GM21360 (cell line): Measurements from ENCODE around the gene PMF1.

ENCODE experiments used
- ATAC-seq: cut with Tn5 transposase; IDR thresholded peaks from one replicate; pipeline ENCODE4 v1.9.1; 2021; ENCODE audit warnings: mild to moderate bottlenecking, moderate library complexity; ENCODE audit not compliant: unreplicated experiment

Gene PMF1

DNA sequence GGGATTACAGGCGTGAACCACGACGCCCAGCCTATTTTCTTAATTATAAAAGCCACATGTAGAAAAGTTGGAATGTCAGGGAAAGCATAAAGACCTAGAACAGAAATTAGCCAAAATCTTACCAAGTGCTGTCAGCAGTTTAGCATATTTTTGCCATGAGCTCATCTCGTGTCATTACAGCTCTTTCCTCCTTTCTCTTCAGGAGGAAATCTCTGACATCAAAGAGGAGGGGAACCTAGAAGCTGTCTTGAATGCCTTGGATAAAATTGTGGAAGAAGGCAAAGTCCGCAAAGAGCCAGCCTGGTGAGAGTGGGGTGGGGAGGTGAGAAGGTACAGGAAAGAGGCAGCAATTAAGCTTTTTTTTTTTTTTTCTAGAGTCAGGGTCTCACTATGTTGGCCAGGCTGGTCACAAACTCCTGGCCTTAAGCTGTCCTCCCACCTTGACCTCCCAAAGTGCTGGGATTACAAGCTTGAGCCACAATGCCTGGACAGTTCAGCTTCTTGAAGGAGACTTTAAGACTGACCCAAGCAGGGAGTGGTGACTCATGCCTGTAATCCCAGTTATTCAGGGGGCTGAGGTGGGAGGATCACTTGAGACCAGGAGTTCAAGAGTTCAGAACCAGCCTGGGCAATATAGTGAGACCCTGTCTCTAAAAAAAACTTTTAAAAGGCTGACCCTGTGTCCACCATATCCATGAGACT lies 20.8 kb downstream of the PMF1 start:
- ATAC-seq: no peak

GRCh38 chr1:156236164-156236563 lies 23.4 kb downstream of the PMF1 start:
- no peak for ATAC-seq

DNA sequence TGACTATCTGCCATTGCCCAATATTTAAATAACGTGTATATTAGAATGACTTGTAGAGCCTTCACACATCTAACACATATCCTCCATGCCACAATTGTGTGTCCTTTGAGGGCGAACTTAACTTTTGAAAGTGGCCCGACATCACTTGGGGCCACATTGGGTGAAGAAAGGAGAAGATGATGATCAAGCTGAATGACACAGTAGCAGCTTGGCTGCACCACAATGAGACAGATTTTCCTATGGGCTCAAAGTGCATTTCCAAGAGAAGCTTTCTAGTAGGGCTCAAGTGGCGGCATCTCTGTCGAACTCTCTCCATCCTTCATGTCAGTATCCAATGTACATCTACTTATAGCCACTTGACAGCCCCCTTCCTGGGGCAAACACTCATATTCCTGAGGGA lies 25.4 kb downstream of the PMF1 start:
- ATAC-seq: no peak

GRCh38 chr1:156241311-156241811 lies 28.6 kb downstream of the PMF1 start:
- ATAC-seq: no peak

GRCh38 chr1:156241926-156242325 lies 29.1 kb downstream of the PMF1 start, which contains the start of gene BGLAP:
Gene BGLAP (plus strand): TSS chr1:156242184. CDS start chr1:156242232, 48 bp downstream.
- no peak for ATAC-seq

DNA sequence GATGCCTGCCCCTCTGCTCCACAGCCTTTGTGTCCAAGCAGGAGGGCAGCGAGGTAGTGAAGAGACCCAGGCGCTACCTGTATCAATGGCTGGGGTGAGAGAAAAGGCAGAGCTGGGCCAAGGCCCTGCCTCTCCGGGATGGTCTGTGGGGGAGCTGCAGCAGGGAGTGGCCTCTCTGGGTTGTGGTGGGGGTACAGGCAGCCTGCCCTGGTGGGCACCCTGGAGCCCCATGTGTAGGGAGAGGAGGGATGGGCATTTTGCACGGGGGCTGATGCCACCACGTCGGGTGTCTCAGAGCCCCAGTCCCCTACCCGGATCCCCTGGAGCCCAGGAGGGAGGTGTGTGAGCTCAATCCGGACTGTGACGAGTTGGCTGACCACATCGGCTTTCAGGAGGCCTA lies 29.9 kb downstream of the PMF1 start:
- ATAC-seq: no peak

GRCh38 chr1:156244126-156244525 lies 31.3 kb downstream of the PMF1 start:
- ATAC-seq: no peak

- no peak for ATAC-seq
Measured at GRCh38 chr1:156244712-156245111, 31.9 kb downstream of the PMF1 start.

- ATAC-seq: no peak
Measured at GRCh38 chr1:156245451-156246232, 32.8 kb downstream of the PMF1 start.

DNA sequence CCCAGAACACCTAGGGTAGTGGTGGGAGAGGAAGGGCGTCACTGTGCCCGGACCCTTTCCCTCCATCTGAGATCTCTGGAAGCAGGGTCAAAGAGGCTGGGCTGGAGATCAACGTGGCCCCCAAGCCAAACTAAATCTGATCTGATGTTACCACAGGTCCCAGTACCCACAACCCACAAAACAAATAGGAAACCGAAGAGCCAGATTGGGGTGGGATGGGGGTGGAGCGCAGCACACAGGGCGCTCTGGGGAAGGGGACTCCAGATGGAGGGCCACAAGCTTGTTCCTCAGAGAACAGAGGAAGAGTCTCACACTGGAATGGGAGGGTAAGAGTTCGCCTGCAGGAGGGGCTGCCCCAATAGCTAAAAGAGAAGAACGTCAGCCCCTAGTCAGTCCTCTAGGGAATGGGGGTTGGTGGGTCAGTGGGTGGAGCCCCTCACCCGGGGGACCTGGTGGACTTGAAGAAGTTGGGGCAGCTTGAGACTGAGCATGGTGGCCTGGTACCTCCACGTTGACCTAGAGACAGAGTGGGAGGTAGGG lies 33.5 kb downstream of the PMF1 start:
- no peak for ATAC-seq

DNA sequence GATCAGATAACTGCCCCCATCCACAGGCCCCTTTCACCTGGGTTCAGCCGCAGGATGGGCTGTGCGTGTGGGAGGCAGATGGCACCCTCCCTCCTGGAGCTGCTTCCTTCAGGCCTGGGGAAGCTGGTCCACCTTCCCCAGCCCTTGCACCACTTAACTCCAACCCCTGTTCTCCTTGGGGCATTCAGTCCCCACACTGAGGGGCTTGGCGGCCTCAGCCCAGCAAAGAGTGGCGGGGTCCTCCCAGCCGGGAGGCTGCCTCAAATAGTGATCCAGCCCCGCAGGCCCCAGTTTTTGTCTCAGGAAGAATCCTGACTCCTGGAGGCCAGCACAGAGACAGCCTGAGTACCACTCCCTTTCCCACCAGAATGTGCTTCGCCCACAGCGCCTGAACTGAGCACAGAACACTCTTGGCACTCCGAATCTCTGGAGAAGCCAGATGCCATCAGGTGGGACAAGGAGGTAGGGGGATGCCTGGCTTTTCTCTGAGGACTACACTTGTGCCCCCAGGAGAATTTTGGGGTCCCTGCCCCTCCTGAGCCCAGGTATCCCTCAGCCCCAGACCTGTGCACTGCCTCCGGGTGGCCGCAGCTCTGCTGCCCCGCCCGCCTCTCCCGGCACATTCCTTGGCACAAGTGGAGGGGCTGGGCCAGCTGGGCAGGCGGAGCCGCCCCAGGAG lies 34.1 kb downstream of the PMF1 start:
- no peak for ATAC-seq

- no peak for ATAC-seq
Measured at GRCh38 chr1:156247460-156248322, 34.9 kb downstream of the PMF1 start, which contains the start of gene PAQR6. Gene PAQR6 (minus strand): TSS chr1:156248056. CDS start chr1:156246731, 1,325 bp downstream.

- no peak for ATAC-seq
Measured at GRCh38 chr1:156248323-156248683, 35.5 kb downstream of the PMF1 start.

GRCh38 chr1:156249593-156249992 lies 36.8 kb downstream of the PMF1 start:
- ATAC-seq: no peak

GRCh38 chr1:156251527-156251926 lies 38.7 kb downstream of the PMF1 start:
- no peak for ATAC-seq

DNA sequence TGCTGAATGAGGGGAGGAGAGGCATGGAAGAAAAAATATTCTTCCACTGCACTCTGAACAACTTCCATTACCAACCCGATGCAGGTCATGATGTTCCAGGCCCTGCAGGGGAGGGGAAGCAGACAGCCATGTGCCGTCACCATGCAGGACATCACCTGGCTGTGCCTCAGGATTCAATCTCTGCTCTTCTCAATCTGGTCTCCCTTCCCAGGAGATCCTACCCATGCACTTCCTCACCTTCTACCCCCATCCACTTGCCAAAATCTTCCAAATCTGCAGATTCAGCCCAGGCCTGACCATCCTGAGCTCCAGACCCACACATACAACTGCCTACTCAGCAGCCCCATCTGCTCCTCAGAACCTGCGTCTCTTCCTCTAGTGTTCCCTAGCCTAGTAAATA lies 40.8 kb downstream of the PMF1 start:
- no peak for ATAC-seq

DNA sequence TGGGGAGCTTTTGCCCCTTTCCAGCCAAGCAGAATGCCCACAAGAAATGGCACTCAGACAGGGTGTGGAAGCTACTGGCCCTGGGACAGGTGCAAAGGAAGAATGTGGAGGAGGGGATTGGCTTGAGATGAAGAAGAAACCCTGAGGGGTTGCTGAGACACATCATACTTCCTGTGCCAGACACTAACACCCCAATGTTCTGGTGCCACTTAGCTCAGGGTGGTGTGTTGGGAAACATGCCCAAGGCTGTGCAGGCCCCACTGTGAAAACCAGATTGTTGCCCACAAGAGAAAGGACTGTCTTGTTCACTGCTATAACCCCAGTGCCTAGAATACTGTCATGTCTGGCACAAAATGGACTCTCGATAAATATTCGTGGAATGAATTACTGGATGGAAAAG lies 44.9 kb downstream of the PMF1 start:
- ATAC-seq: no peak

- no peak for ATAC-seq
Measured at GRCh38 chr1:156258859-156259258, 46.1 kb downstream of the PMF1 start.

DNA sequence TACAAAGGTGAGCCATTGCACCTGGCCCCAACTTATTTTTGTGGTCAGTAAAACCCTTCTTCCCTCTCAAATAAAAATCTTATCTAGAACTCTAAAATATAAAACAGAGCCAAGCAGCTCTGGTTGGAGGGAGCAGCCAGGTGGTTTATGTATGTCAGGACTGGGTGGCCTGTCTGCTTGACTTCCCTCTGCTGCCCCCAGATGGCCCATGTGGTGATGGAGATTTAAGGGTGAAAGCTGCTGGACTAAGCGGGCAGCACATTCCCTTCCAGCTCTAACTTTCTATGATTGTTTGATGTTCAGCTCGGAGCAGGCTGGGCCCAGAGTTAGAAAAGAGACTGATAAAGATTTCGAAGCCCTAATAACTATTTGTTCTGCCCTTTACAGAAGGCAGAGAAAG lies 47.0 kb downstream of the PMF1 start:
- ATAC-seq: no peak

GRCh38 chr1:156260896-156261295 lies 48.1 kb downstream of the PMF1 start:
- ATAC-seq: no peak
